C4-2B (cell line): ENCODE measurements around the gene JAG2.

Experiments used
- H3K27ac ChIP-seq: fragments of 450-650 bp; 2 replicates; pipeline ENCODE4 v1.5.1; 2017
- ZFX ChIP-seq: fragments of 450-650 bp; IDR thresholded peaks from 2 replicates; pipeline ENCODE4 v1.6.1; 2017
- TF ChIP-seq, protein P1 (sequence below): fragments of 450-650 bp; conservative IDR thresholded peaks from 2 replicates; pipeline ENCODE4 v1.5.1; 2017; ENCODE audit warnings: mild to moderate bottlenecking

JAG2 gene

DNA sequence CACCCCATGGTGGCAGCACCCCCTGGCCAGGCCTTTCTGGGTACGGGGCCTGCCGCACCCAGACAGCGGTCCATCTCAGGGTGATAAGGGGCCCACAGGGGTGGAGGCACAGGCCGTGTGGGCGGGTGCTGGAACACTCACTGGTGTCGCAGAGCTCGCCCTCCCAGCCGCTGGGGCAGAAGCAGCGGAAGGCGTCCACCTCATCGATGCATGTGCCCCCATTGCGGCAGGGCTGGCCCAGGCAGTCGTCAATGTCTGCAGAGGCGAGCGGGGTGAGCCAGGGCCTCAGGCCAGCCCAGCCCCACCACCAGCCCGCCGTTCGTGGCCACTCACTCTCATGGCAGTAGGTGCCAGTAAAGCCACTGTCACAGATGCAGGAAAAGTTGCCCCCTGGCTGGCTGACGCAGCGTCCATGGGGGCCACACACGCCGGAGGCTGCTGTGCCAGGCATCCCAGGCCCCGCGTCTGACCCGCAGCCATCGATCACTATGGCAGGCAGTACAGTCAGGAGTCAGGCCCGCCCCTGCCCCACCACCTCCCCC is 19.9 kb downstream of the JAG2 start:
- H3K27ac ChIP-seq, result no peak overlapping the region
- no peak for TF ChIP-seq ZFX
- TF ChIP-seq, protein P1, sequence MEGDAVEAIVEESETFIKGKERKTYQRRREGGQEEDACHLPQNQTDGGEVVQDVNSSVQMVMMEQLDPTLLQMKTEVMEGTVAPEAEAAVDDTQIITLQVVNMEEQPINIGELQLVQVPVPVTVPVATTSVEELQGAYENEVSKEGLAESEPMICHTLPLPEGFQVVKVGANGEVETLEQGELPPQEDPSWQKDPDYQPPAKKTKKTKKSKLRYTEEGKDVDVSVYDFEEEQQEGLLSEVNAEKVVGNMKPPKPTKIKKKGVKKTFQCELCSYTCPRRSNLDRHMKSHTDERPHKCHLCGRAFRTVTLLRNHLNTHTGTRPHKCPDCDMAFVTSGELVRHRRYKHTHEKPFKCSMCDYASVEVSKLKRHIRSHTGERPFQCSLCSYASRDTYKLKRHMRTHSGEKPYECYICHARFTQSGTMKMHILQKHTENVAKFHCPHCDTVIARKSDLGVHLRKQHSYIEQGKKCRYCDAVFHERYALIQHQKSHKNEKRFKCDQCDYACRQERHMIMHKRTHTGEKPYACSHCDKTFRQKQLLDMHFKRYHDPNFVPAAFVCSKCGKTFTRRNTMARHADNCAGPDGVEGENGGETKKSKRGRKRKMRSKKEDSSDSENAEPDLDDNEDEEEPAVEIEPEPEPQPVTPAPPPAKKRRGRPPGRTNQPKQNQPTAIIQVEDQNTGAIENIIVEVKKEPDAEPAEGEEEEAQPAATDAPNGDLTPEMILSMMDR, result no peak

GRCh38 chr14:105147671-105148603 is 20.6 kb downstream of the JAG2 start:
- TF ChIP-seq, protein P1, result no peak
- no peak for TF ChIP-seq ZFX
- H3K27ac ChIP-seq, result no peak overlapping the region

- H3K27ac ChIP-seq, result no peak overlapping the region
- TF ChIP-seq, protein P1, result no peak
- no peak for TF ChIP-seq ZFX
These were observed 21.5 kb downstream of the JAG2 start for GRCh38 chr14:105146976-105147635.

- TF ChIP-seq ZFX, result no peak
- TF ChIP-seq, protein P1, result no peak
These were observed 22.2 kb downstream of the JAG2 start for GRCh38 chr14:105146181-105146975.

GRCh38 chr14:105145381-105146180 is 23.0 kb downstream of the JAG2 start:
- H3K27ac ChIP-seq, result no peak overlapping the region
- TF ChIP-seq, protein P1, result no peak
- TF ChIP-seq ZFX, result no peak

More at GRCh38 chr14:105146181-105146975, 22.2 kb downstream of the JAG2 start:
- no peak overlapping the region for H3K27ac ChIP-seq

- H3K27ac ChIP-seq, result no peak overlapping the region
- TF ChIP-seq, protein P1, result no peak
- no peak for TF ChIP-seq ZFX
These were observed 23.8 kb downstream of the JAG2 start for GRCh38 chr14:105144666-105145380.
